A673 (cell line): ENCODE data around the gene EHD3. TPM values are rescaled to one million over a fixed set of nuclear protein-coding genes. Genes with fewer than 3 reads are reported as not detected.
A peak's percentile ranks its signal among the peaks of the same experiment; 100 is the strongest.

ENCODE experiments used
- BruUV-seq: library from RNA; stranded (reverse); fragments of 400-500 nt; replicated peaks from 2 replicates; lab custom pipeline; 2021; lab: Mats Ljungman, UMichigan
- CTCF ChIA-PET: fragments of 300-600 bp; sonication (Branson Sonifier 250); formaldehyde crosslinking; loops from one replicate; lab custom pipeline; 2022; ENCODE audit warnings: antibody characterized with exemption; lab: Charles Lee
- POLR2A ChIA-PET: fragments of 300-600 bp; sonication (Branson Sonifier 250); formaldehyde crosslinking; loops from one replicate; lab custom pipeline; 2022; ENCODE audit warnings: antibody characterized with exemption; ENCODE audit not compliant: low non-redundant PET; lab: Charles Lee
- DNase-seq: peaks from one replicate; pipeline ENCODE4 v3.0.0-alpha.2; 2015; ENCODE audit warnings: low spot score
- H3K27ac ChIP-seq: fragments of 200-600 bp; sonication (generic); 2 replicates; pipeline ENCODE4 v1.5.1; 2016; ENCODE audit warnings: mixed run types, low read depth, mild to moderate bottlenecking, mixed read lengths, antibody characterized with exemption, low read length; ENCODE audit not compliant: poor library complexity, severe bottlenecking
- H3K27me3 ChIP-seq: fragments of 200-600 bp; sonication (generic); replicated peaks from 2 replicates; pipeline ENCODE4 v1.6.1; 2017; ENCODE audit warnings: mixed run types, low read depth, mild to moderate bottlenecking, mixed read lengths, antibody characterized with exemption, low read length; ENCODE audit not compliant: insufficient read depth, poor library complexity
- H3K36me3 ChIP-seq: fragments of 200-600 bp; sonication (generic); 2 replicates; pipeline ENCODE4 v1.6.1; 2016; ENCODE audit warnings: mixed run types, mild to moderate bottlenecking, mixed read lengths, antibody characterized with exemption, low read length; ENCODE audit not compliant: insufficient read depth, poor library complexity, severe bottlenecking
- H3K4me1 ChIP-seq: fragments of 200-600 bp; sonication (generic); 2 replicates; pipeline ENCODE4 v1.6.1; 2017; ENCODE audit warnings: mixed run types, mild to moderate bottlenecking, mixed read lengths, antibody characterized with exemption, low read length; ENCODE audit not compliant: insufficient read depth, poor library complexity, severe bottlenecking
- H3K4me3 ChIP-seq: fragments of 200-600 bp; sonication (generic); 2 replicates; pipeline ENCODE4 v1.5.1; 2016; ENCODE audit warnings: low read depth, mixed run types, mild to moderate bottlenecking, mixed read lengths, low read length; ENCODE audit not compliant: poor library complexity, severe bottlenecking
- H3K9me3 ChIP-seq: fragments of 200-600 bp; sonication (generic); 2 replicates; pipeline ENCODE4 v1.6.1; 2016; ENCODE audit warnings: mixed run types, low read depth, mild to moderate bottlenecking, mixed read lengths, antibody characterized with exemption, low read length; ENCODE audit not compliant: poor library complexity, severe bottlenecking
- EZH2 ChIP-seq: fragments of 200-600 bp; sonication (generic); IDR thresholded peaks from 2 replicates; pipeline ENCODE4 v1.6.1; 2017; ENCODE audit warnings: borderline replicate concordance, low read depth, mild to moderate bottlenecking, mixed read lengths, antibody characterized with exemption, low read length; ENCODE audit not compliant: poor library complexity, severe bottlenecking
- intact Hi-C: fragments of 100-400 bp; cut with micrococcal nuclease; formaldehyde crosslinking; loops from one replicate; pipeline ENCODE4 v1.10.0; 2022; ENCODE audit not compliant: unreplicated experiment
- total RNA-seq: library from RNA; stranded (reverse); gene quantifications from 2 replicates; pipeline ENCODE4 v1.2.3, GENCODE V29; 2021
- TF ChIP-seq, protein P1 (sequence below): fragments of 300-800, 200-600 bp; sonication (generic); conservative IDR thresholded peaks from 2 replicates; pipeline ENCODE4 v1.5.1; 2017; ENCODE audit warnings: low read depth, mild to moderate bottlenecking, antibody characterized with exemption, low read length, moderate library complexity, mixed read lengths

EHD3 gene
- total RNA-seq, 1 experiment from 2014 or later, result 4.4 TPM

DNA sequence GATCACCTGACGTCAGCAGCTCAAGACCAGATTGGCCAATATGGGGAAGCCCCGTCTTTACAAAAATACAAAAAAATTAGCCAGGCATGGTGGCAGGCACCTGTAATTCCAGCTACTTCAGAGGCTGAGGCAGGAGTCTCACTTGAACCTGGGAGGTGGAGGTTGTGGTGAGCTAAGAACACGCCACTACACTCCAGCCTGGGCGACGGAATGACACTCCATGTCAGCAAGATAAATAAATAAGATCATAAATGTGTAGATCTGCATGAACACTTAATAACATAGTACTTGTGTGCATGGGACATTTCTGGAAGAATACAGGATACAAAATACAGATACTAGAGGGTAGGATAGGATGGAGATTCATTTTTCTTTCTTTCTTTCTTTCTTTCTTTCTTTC is 9.1 kb downstream of the EHD3 start:
- Histone ChIP-seq H3K27ac (no peak overlapping the region), H3K36me3 (no peaks in the 10 kb centered on the region), H3K4me3 (no peak overlapping the region), H3K9me3 (no peaks in the 10 kb centered on the region), H3K4me1 (no peaks in the 10 kb centered on the region), H3K27me3 (no peaks in the 10 kb centered on the region)
- ChIA-PET POLR2A (no interaction called here), CTCF (no interaction called here)
- DNase-seq, result no peak
- BruUV-seq, result no TSS peak
- intact Hi-C loops, result no loop called here
- TF ChIP-seq EZH2, result no peak
- TF ChIP-seq, protein P1, sequence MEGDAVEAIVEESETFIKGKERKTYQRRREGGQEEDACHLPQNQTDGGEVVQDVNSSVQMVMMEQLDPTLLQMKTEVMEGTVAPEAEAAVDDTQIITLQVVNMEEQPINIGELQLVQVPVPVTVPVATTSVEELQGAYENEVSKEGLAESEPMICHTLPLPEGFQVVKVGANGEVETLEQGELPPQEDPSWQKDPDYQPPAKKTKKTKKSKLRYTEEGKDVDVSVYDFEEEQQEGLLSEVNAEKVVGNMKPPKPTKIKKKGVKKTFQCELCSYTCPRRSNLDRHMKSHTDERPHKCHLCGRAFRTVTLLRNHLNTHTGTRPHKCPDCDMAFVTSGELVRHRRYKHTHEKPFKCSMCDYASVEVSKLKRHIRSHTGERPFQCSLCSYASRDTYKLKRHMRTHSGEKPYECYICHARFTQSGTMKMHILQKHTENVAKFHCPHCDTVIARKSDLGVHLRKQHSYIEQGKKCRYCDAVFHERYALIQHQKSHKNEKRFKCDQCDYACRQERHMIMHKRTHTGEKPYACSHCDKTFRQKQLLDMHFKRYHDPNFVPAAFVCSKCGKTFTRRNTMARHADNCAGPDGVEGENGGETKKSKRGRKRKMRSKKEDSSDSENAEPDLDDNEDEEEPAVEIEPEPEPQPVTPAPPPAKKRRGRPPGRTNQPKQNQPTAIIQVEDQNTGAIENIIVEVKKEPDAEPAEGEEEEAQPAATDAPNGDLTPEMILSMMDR, result no peak

DNA sequence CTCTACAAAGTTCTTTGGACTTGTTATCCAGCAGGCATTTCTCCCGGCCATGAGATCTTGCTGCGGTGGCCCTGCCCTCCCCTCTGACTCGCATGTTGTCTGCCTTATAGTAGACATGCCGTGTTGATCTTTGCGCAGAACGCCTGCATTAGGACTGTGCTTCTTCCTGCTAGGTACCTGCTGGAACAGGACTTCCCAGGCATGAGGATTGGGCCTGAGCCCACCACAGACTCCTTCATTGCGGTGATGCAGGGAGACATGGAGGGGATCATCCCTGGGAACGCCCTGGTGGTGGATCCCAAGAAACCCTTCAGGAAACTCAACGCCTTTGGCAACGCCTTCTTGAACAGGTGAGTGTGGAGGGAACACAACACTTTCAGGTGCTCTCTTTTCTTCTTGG is 10.1 kb downstream of the EHD3 start:
- CTCF ChIA-PET, result no interaction called here
- TF ChIP-seq, protein P1, result no peak
- no peak for TF ChIP-seq EZH2
- intact Hi-C loops, result no loop called here
- no TSS peak for BruUV-seq
- Histone ChIP-seq H3K4me1 (no peaks in the 10 kb centered on the region), H3K4me3 (no peak overlapping the region), H3K27me3 (no peaks in the 10 kb centered on the region), H3K36me3 (no peaks in the 10 kb centered on the region), H3K27ac (no peak overlapping the region), H3K9me3 (no peaks in the 10 kb centered on the region)
- POLR2A ChIA-PET, result no interaction called here
- DNase-seq, result no peak

DNA sequence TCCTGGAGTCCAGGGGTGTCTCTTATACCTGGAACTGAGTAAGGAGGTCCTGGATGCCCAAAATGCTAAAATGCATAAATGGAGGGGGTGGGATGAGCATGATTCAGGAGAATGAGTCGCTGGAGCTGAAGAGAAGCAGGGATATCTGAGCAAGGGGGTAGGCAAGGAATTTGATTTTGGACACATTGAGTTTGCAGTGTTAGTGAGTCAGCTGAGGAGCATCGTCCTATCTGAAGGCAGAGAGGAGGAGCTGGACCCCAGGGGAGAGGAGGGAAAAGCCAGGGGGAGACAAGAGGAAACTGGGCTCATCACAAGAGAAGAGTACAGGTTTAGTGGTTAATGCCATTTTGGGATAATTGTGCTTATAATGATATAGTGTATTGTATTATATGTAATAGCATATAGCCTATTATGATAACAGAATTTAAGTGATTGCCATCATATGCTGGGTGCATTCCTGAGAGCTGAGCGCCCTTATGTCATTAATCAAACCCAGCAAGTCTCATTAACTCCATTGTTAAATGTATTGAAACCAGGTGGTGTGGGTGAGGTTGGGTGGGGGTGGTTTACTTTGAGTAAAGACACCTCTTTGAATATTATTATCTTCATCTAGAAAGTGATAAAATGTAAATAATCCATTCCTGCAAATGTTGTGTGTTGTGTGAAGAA is 12.4 kb downstream of the EHD3 start:
- no peaks in the 10 kb centered on the region for H3K27me3 ChIP-seq
- no peaks in the 10 kb centered on the region for H3K36me3 ChIP-seq
- BruUV-seq, result no TSS peak
- H3K4me1 ChIP-seq, result no peaks in the 10 kb centered on the region
- no peak overlapping the region for H3K27ac ChIP-seq
- peak; percentile 15 for DNase-seq
- ChIA-PET POLR2A (no interaction called here), CTCF (no interaction called here)
- H3K9me3 ChIP-seq, result no peaks in the 10 kb centered on the region
- intact Hi-C loops, result no loop called here
- TF ChIP-seq, protein P1, result no peak
- TF ChIP-seq EZH2, result no peak
- no peak overlapping the region for H3K4me3 ChIP-seq
